K562 (cell line): ENCODE data around the gene LDB1. TPM values are rescaled to one million over a fixed set of nuclear protein-coding genes. Genes with fewer than 3 reads are reported as not detected.
A peak's percentile ranks its signal among the peaks of the same experiment; 100 is the strongest.

Experiments
- FOS ChIP-seq: IDR thresholded peaks from 3 replicates; pipeline ENCODE4 v1.6.1; 2011; ENCODE audit not compliant: insufficient read length; ENCODE audit errors: extremely low read depth
- HIVEP1 ChIP-seq: fragments of 250-450 bp; sonication (Bioruptor Pico); IDR thresholded peaks from 2 replicates; pipeline ENCODE4 v1.4.0; 2020; ENCODE audit warnings: mild to moderate bottlenecking
- ID3 ChIP-seq, 2 experiments: fragments of 250-450 bp in 1 of 2; fragments of 450-650 bp in 1 of 2; sonication (Bioruptor Pico) in 1 of 2; IDR thresholded peaks; 2 replicates each; pipeline versions ENCODE4 v1.6.1 to v1.8.0; 2016 to 2021; ENCODE audit warnings: mild to moderate bottlenecking in 2 of 2, moderate library complexity in 2 of 2, missing compliant biosample characterization in 1 of 2, missing genetic modification characterization in 1 of 2
- ILK ChIP-seq: fragments of 450-650 bp; IDR thresholded peaks from 2 replicates; pipeline ENCODE4 v1.6.1; 2016; ENCODE audit warnings: missing genetic modification characterization, low read depth, mild to moderate bottlenecking, missing compliant biosample characterization, moderate library complexity, borderline replicate concordance
- KDM1A ChIP-seq, 2 experiments: fragments of 450-650 bp; IDR thresholded peaks; 2 replicates each; pipeline ENCODE4 v1.6.1; 2016; ENCODE audit warnings: mild to moderate bottlenecking in 2 of 2
- NFRKB ChIP-seq: fragments of 450-650 bp; IDR thresholded peaks from 2 replicates; pipeline ENCODE4 v1.6.1; 2016; ENCODE audit warnings: low read depth
- NFYB ChIP-seq: IDR thresholded peaks from 2 replicates; pipeline ENCODE4 v1.6.1; 2011; ENCODE audit warnings: mild to moderate bottlenecking, moderate library complexity; ENCODE audit not compliant: insufficient read length; ENCODE audit errors: extremely low read depth
- NONO ChIP-seq, 2 experiments: fragments of 200-400 bp in 1 of 2; fragments of 450-650 bp in 1 of 2; formaldehyde crosslinking in 1 of 2; IDR thresholded peaks; 2 replicates each; pipeline ENCODE4 v1.6.1; 2017; ENCODE audit warnings: low read depth in 2 of 2, mild to moderate bottlenecking in 2 of 2, moderate library complexity in 2 of 2, low read length in 1 of 2
- RBM17 ChIP-seq: fragments of 200-400 bp; formaldehyde crosslinking; IDR thresholded peaks from 2 replicates; pipeline ENCODE4 v1.6.1; 2017; ENCODE audit warnings: low read depth, mild to moderate bottlenecking, low read length, borderline replicate concordance
- SMAD2 ChIP-seq: fragments of 150-350 bp; IDR thresholded peaks from 2 replicates; pipeline ENCODE4 v1.6.1; 2014; ENCODE audit warnings: low read depth, mild to moderate bottlenecking, low read length
- SREBF1 ChIP-seq: fragments of 150-350 bp; IDR thresholded peaks from 2 replicates; pipeline ENCODE4 v1.6.1; 2014; ENCODE audit warnings: antibody characterized with exemption, low read depth, low read length, borderline replicate concordance
- SRSF1 ChIP-seq: fragments of 200-400 bp; formaldehyde crosslinking; IDR thresholded peaks from 2 replicates; pipeline ENCODE4 v1.6.1; 2017; ENCODE audit warnings: mild to moderate bottlenecking, low read depth, low read length, moderate library complexity
- TEAD2 ChIP-seq: fragments of 450-650 bp; IDR thresholded peaks from 2 replicates; pipeline ENCODE4 v1.6.1; 2016; ENCODE audit warnings: missing genetic modification characterization, control low read depth, missing compliant biosample characterization
- TRIM25 ChIP-seq: fragments of 450-650 bp; IDR thresholded peaks from 2 replicates; pipeline ENCODE4 v1.7.0; 2016; ENCODE audit warnings: borderline replicate concordance
- TRIM28 ChIP-seq: fragments of 450-650 bp; IDR thresholded peaks from 2 replicates; pipeline ENCODE4 v1.6.1; 2017
- ZFP1 ChIP-seq: fragments of 450-650 bp; formaldehyde crosslinking; IDR thresholded peaks from 2 replicates; pipeline ENCODE4 v1.4.0; 2020; ENCODE audit warnings: mild to moderate bottlenecking, mixed read lengths
- ZKSCAN1 ChIP-seq: fragments of 150-350 bp; IDR thresholded peaks from 2 replicates; pipeline ENCODE4 v1.6.1; 2016; ENCODE audit warnings: low read depth, low read length
- ZNF274 ChIP-seq: IDR thresholded peaks from 2 replicates; pipeline ENCODE4 v1.6.1; 2011; ENCODE audit warnings: low read depth, mild to moderate bottlenecking, low read length, moderate library complexity, borderline replicate concordance
- ZNF316 ChIP-seq: fragments of 450-650 bp; IDR thresholded peaks from 2 replicates; pipeline ENCODE4 v1.6.1; 2016
- ZSCAN29 ChIP-seq: fragments of 450-650 bp; IDR thresholded peaks from 2 replicates; pipeline ENCODE4 v1.6.1; 2017
- polyA plus RNA-seq, 8 experiments: library from polyadenylated mRNA; depleted of rRNA in 4 of 8; stranded (reverse) in 5 of 8; unstranded in 3 of 8; fragments of >200 nt; fragmentation: Nextera tagmentation in 2 of 8; fragmentation: Illumina TruSeq in 1 of 8; extraction: Ambion mirVana in 2 of 8; extraction: Trizol in 1 of 8; gene quantifications; 2 replicates each; pipeline versions ENCODE4 v1.2.1 to v1.2.3, GENCODE V29; 2011 to 2014; ENCODE audit warnings: inconsistent platforms in 1 of 8, missing spikeins in 1 of 8
- total RNA-seq, 7 experiments: library from RNA; depleted of rRNA in 6 of 7; stranded (reverse); fragments of >200 nt in 6 of 7; fragmentation: Illumina TruSeq in 2 of 7; extraction: Trizol in 2 of 7; gene quantifications; 2 replicates each; pipeline versions ENCODE4 v1.2.1 to v1.2.3, GENCODE V29; 2011 to 2021; ENCODE audit warnings: low replicate concordance in 1 of 7
- TF ChIP-seq, protein P1 (sequence below): fragments of 250-450 bp; sonication (Bioruptor Pico); IDR thresholded peaks from 2 replicates; pipeline ENCODE4 v1.5.0; 2020; ENCODE audit warnings: mild to moderate bottlenecking, borderline replicate concordance
- TF ChIP-seq, protein P2 (sequence below): fragments of 450-650 bp; IDR thresholded peaks from 2 replicates; pipeline ENCODE4 v1.7.1; 2018; ENCODE audit warnings: mild to moderate bottlenecking, low read depth; ENCODE audit not compliant: partially characterized antibody

LDB1 gene
- total and polyA plus RNA-seq, 9 of the 15 experiments (the other 6 are each of a cell fraction or from before 2014, with no cell fraction given) = 1.9 to 137 (median 105) TPM

DNA sequence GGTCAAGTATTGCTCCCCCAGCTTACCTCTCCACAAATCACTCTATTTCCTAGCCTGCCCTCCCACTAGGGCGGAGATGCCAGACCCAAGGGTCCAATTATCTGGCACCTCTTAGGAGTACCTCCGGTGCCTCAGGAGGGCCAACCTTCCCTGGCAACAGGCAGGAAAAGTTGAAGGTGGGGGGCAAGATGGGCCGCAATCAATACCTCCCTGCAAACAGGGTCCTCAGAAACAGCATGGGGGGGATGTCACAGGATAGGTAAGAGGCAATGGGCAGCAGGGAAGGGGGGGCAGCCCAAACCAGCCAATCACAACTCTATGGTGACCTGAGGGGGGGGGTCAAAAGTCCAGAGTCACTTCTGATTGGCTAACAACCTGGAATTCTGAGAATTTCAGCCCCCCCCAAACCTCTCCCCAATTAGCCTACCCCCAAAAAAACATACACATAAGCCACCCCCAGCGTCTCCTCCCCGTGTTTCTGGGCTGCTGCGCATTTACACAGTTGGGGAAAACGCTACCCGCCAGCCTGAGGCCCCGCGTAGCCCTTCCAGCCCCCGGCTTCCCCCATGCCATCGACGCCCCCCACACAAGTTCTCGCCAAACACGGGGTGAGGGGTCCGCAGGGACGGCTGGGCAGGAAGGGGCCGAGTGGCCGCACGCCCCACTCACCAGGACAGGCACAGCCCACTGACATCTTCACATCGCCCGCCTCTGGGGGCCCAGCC is 589 bp downstream of the LDB1 start (continued):
- peak; percentile 72 for TF ChIP-seq FOS
- no peak for TF ChIP-seq NONO (IDR thresholded peaks at IDR 0.05; ENCODE audit: low read depth in 2 of 2, low read length in 1 of 2)
- TF ChIP-seq HIVEP1 = no peak
- TF ChIP-seq ZNF274 = no peak
- no peak for TF ChIP-seq ZSCAN29
- no peak for TF ChIP-seq ZKSCAN1
- no peak for TF ChIP-seq KDM1A (IDR thresholded peaks at IDR 0.05)
- TF ChIP-seq ZFP1 (CRISPR knock-in tag) = no peak
- TF ChIP-seq, protein P1, sequence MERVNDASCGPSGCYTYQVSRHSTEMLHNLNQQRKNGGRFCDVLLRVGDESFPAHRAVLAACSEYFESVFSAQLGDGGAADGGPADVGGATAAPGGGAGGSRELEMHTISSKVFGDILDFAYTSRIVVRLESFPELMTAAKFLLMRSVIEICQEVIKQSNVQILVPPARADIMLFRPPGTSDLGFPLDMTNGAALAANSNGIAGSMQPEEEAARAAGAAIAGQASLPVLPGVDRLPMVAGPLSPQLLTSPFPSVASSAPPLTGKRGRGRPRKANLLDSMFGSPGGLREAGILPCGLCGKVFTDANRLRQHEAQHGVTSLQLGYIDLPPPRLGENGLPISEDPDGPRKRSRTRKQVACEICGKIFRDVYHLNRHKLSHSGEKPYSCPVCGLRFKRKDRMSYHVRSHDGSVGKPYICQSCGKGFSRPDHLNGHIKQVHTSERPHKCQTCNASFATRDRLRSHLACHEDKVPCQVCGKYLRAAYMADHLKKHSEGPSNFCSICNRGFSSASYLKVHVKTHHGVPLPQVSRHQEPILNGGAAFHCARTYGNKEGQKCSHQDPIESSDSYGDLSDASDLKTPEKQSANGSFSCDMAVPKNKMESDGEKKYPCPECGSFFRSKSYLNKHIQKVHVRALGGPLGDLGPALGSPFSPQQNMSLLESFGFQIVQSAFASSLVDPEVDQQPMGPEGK (CRISPR knock-in tag) = no peak
- TF ChIP-seq RBM17 = no peak
- TF ChIP-seq ZNF316 = no peak
- TF ChIP-seq SREBF1 = no peak
- no peak for TF ChIP-seq SRSF1
- TF ChIP-seq NFYB = peak; percentile 97
- TF ChIP-seq ID3 (CRISPR knock-in tag; IDR thresholded peaks at IDR 0.05) = no peak
- TF ChIP-seq ID3 (tag; IDR thresholded peaks at IDR 0.05) = no peak
- no peak for TF ChIP-seq NFRKB
- TF ChIP-seq TEAD2 (tag) = 0 out of 2 replicates have a peak, but pooled peaks have one; percentile 15
- TF ChIP-seq SMAD2 = no peak
- TF ChIP-seq, protein P2, sequence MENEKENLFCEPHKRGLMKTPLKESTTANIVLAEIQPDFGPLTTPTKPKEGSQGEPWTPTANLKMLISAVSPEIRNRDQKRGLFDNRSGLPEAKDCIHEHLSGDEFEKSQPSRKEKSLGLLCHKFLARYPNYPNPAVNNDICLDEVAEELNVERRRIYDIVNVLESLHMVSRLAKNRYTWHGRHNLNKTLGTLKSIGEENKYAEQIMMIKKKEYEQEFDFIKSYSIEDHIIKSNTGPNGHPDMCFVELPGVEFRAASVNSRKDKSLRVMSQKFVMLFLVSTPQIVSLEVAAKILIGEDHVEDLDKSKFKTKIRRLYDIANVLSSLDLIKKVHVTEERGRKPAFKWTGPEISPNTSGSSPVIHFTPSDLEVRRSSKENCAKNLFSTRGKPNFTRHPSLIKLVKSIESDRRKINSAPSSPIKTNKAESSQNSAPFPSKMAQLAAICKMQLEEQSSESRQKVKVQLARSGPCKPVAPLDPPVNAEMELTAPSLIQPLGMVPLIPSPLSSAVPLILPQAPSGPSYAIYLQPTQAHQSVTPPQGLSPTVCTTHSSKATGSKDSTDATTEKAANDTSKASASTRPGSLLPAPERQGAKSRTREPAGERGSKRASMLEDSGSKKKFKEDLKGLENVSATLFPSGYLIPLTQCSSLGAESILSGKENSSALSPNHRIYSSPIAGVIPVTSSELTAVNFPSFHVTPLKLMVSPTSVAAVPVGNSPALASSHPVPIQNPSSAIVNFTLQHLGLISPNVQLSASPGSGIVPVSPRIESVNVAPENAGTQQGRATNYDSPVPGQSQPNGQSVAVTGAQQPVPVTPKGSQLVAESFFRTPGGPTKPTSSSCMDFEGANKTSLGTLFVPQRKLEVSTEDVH = no peak
- TF ChIP-seq TRIM25 = no peak
- no peak for TF ChIP-seq TRIM28
- no peak for TF ChIP-seq ILK
